SK-MEL-5 (cell line): ENCODE results near the gene LY6G5B. TPM values are rescaled to one million over a fixed set of nuclear protein-coding genes. Genes with fewer than 3 reads are reported as not detected.
"Not testable (repeated sequence)": the region's sequence is repeated elsewhere in the genome, so short reads cannot be mapped to it uniquely, and the experiment has no call there.

ENCODE experiments used
- DNase-seq: peaks from one replicate; pipeline ENCODE4 v3.0.0-alpha.2; 2016; ENCODE audit warnings: low read depth, low spot score
- in situ Hi-C: cut with HindIII; loops from 2 replicates; pipeline ENCODE4 v1.10.0; 2016; ENCODE audit warnings: low sequenced_read_pairs, high pct_unique_total_duplicates, low pct_unique_long_range_greater_than_20kb
- total RNA-seq: library from RNA; depleted of rRNA; stranded (reverse); fragments of >200 nt; shearing (Covaris generic); gene quantifications from 2 replicates; pipeline ENCODE4 v1.2.3, GENCODE V29; 2014

LY6G5B gene
- total RNA-seq, 1 experiment from 2014 or later = 0.87 TPM

DNA sequence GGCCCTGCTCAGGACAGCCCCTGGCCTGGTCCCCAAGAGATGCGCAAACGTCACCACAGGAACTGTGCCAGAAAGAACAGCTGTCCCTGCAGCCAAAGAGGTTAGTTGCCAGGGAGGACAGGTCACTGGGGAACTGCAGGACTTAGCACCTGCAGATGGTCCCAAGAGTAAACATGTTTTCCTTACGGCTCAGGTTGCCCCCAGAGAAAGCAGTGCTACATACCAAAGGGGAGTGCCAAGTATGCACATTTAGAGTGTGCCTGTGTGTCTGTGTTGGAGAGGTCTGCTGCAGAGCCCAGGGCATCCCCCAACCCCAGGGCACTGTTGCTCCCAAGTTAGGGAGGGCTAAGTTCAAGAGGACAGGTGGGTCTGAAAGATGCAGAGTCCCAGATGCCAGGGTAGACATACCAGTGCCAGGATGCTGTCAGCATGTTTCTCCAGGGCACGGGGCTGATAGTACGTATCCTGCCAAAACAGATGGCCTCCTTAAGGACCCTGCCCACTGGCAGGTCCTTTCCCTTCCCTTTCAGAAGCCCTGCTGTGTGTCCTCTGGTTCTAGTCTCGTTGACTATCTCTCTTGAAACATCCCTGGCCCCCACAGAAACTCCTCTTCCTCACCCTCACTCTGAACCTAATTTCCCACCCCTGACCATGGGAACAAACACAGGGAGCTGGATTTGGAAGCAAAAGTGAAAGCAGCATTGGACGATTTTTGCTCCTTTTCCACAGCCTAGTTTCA lies 32.1 kb downstream of the LY6G5B start:
- in situ Hi-C loops = no loop called here
- no peak for DNase-seq

DNA sequence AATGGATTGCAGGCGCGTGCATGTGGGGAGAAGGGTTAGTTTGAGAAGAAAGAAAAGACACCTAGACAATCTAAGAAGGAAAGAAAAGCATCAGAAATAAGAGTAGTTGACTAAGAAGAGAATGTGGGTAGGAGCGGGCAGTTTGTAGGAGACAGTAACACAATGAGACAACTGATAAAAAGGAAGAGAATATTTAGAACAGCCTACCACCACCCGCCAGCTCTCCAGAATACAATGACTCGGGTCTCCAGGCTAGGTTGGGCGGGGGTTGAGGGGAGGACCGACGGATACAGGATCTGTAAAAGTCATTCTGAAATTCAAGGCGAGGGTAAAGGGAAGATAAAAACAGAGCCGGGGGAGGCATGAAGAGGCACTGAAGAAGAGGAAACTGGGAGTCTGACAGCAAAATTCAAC lies 32.6 kb downstream of the LY6G5B start:
- in situ Hi-C loops = no loop called here
- peak; percentile 4 for DNase-seq

DNA sequence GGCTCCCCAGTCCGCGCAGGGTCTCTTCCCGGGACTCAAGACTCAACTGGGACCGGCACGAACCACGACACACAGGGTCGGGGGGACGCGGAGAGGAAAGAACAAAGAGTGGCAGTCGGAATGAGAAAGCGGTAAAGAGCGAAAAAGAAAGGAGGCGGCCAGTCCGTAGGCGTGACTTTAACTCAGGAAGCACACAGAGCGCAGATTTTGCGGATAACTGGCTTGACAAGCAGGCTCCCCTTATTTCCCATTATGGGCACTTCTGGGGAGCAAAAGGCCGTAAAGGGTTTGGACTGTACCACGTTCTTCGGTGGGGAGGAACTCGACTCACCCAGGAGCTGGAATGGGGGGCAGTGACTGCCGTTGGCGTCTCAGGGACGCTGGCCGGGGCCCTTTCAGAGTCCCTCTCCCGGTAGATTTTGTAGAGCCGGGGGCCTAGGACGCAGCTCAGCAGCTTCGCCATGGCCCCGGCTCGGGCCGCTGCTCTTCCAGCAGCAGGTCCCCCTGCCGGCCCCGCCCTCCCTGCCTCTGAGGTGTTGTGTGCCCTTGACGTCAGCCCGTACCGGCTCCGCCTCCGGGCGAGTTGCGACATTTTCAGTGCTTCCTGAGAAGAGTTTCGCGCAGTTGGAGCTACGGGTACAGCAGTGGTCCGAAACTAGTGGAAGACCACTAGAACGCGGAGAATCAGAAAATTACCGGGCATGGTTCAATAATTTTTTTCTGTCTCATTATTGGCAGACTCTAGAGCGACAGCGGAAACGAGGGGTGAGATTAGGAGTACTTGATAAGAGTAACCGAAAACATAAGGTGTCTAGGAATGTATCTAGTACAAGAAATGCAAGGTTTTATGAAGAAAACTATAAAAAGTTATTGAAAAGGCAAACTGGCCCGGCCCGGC lies 33.3 kb downstream of the LY6G5B start, which contains the start of gene ABHD16A:
Gene ABHD16A (minus strand): TSS at position 506 of the 898 bp plus-strand sequence. CDS start 43 bp downstream, at position 463.
- DNase-seq = peak; percentile 98
- in situ Hi-C loops = no loop called here

DNA sequence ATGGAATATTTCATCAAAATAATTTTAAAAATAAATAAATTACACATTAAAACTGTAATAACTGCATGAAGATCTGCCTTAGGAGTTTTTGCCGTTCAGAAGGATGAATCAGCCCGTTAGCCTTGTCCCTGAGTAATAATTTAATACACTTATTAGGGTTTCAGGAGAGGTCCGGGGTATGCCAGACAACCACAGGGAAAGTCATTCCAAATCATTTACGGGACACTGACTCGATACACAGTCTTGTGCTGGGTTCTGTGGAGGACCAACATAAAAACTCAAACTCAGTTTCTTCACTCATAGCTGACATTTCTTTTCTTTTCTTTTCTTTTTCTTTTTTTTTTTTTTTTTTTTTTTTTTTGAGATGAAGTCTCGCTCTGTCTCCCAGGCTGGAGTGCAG lies 36.2 kb downstream of the LY6G5B start:
- in situ Hi-C loops = no loop called here
- no peak for DNase-seq

DNA sequence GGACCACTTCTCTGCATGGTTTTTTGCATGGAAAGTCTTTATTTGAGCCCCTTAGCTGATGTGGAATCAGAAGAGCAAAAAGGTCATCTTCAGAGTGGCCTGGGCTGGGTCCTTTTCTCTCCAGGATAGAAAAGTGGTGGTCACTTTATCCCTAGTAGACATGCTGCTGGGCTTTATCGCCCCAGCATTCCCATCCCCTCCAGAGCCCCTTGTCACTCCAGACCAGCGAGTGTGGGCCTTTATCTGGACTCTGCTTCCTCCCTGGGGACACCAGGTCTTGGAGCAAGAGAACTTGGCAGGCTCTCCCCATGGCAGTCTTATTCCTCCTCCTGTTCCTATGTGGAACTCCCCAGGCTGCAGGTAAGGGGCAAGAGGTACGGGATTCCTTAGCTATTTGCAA lies 36.8 kb downstream of the LY6G5B start, which contains the start of gene LY6G6F:
Gene LY6G6F (plus strand): TSS at position 268 of the 400 bp plus-strand sequence. CDS start 41 bp downstream, at position 309.
- in situ Hi-C loops = no loop called here
- DNase-seq = no peak

DNA sequence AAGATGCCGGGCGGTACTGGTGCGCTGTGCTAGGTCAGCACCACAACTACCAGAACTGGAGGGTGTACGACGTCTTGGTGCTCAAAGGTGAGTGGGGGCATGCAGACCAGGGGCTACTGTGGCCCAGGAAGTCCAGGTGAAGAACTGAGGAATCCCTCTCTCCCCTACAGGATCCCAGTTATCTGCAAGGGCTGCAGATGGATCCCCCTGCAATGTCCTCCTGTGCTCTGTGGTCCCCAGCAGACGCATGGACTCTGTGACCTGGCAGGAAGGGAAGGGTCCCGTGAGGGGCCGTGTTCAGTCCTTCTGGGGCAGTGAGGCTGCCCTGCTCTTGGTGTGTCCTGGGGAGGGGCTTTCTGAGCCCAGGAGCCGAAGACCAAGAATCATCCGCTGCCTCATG lies 37.9 kb downstream of the LY6G5B start:
- in situ Hi-C loops = no loop called here
- no peak for DNase-seq

DNA sequence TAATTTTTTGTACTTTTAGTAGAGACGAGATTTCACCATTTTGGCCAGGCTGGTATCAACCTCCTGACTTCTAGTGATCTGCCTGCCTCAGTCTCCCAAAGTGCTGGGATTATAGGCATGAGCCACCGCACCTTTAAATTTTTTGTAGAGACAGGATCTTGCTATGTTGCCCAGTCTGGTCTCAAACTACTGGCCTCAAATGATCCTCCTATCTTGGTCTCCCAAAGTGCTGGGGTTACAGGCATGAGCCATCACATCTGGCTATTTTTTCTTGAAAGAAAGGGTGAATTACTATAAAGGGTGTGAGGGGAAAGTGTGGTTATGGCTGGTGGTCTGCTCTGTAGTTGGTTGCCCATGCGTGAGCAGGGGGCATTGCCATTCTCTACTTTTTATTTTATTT lies 38.4 kb downstream of the LY6G5B start:
- no peak for DNase-seq
- in situ Hi-C loops = no loop called here

DNA sequence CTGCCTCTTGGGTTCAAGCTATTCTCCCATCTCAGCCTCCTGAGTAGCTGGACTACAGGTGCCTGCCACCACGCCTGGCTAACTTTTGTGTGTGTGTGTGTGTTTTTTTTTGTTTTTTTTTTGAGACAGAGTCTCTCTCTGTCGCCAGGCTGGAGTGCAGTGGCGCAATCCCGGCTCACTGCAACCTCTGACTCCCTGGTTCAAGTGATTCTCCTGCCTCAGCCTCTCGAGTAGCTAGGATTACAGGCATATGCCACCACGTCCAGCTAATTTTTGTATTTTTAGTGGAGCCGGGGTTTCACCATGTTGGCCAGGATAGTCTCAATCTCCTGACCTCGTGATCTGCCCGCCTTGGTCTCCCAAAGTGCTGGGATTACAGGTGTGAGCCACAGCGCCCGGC lies 39.4 kb downstream of the LY6G5B start:
- in situ Hi-C loops, DNase-seq: not testable (repeated sequence)

DNA sequence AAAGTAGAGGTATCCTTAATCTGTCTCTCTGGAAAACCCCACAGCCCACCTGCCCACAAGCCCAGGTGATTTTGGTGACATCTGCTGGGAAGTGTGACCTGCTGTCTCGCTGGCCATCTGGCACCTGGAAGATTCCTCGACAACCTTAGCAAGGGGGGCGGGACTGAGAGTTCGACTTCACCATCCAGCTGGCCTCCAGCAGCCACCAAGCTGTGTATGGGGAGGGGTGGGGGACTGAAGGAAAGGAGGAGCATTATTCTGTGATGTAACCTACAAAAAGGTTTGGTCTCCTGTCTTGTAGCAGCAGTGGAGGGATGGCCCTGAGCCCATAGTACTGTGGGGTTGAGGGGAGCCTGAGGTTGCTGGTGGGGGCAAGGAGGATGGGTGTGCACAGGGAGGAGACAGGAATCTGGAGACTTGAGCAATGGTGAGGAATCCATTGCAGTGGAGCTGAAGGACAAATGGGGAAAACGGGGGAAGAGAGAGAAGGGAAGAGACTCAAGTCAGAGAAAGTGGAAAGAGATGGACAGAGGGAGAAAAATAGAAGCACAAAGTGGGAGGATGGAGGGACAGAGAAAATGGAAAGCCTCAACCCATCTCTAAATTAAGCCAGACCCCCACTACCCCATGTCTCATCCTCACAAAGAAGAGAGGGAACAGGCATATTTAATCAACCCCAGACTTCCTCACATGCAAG lies 40.9 kb downstream of the LY6G5B start:
- in situ Hi-C loops = no loop called here
- DNase-seq = no peak

DNA sequence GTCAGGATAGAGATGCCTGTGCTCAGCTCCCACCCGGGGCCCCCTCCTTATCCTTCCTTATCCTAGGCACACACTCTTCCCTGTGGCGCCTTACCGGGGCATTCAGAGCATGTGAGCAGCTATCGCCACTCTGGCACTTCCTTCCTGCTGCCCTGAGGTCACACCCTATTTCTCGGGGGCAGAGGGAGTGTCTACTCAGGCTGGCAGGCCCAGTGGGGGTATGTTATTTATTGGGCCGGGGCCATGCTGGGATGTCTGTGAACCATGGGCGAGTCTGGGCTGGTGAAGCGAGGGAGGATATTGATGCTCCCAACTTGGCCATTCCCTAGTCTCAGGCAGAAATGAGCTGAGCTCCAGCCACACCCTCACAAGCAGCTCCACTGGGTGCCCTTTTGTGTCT lies 41.5 kb downstream of the LY6G5B start:
- in situ Hi-C loops = no loop called here
- no peak for DNase-seq

DNA sequence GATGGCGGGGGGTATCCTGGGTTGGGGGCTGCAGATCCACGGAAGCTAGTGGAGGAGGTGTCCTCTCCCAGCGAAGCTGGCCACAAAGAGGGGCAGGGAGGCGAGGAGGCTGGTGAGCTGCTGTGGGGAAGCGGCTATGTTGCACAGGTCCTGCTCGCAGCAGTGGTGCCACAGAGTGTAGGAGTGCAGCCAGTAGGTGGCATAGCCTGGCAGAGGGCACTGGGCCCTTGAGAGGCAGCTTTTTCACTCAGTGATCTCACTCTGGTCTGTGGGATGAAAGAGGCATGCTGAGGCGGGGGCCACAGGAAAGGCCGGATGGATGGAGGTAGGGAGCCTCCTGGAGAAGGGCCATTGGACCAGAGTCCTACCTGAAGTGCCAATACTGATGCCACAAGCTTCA lies 42.5 kb downstream of the LY6G5B start:
- in situ Hi-C loops = no loop called here

DNA sequence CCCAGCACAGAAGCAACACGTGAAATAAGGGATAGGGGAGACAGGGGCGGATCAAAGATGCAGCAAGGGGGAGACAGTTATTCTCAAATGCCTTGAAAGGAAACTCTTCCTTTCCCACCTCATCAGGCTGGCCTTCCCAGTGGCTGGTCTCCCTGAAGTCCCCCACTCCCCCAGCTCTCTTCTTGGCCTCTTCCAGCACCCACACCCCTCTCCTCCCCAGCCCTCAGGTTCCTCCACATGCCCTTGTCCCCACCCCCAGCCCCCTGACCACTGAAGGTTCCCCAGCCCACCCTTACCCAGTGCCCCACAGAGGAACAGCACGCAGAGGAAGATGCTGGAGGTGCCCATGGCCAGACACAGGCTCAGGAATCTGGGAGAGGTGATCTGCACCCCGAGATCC lies 43.7 kb downstream of the LY6G5B start:
- no peak for DNase-seq
- in situ Hi-C loops = no loop called here

More for the DNA sequence above, 42.5 kb downstream of the LY6G5B start:
- DNase-seq = peak; percentile 17

DNA sequence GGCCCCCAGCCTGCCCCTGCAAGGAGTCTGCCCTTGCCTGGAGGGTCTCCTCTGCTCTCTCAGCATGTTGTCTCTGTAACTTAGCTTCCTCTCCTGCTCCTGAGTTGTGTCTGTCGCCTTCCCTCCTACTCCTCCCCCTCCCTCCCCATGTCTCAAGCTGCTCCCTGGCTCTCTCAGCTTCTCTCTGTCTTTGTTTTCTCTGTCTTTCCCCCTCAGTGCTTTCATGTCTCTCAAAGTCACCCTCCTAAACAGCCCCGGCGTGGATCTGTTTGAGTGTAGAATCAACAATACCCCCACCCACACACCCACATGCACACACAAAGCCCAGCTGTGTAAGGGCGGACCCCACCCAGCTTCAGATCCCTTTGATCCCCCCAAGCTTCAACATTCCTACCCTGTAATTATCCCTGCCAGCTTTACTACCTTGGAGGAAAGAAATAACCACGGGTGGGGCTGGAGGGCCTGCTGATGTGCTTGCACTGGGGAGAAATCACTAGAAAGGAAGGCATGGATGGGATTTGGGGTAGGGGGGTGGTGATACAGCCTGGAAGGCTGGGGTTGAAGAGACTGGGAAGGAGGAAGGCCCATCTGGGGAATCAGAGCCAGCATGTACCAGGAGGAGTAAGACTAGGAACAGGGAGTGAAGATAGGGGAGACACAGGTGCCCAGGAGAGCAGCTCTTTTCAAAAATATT lies 44.4 kb downstream of the LY6G5B start:
- in situ Hi-C loops = no loop called here
- no peak for DNase-seq

DNA sequence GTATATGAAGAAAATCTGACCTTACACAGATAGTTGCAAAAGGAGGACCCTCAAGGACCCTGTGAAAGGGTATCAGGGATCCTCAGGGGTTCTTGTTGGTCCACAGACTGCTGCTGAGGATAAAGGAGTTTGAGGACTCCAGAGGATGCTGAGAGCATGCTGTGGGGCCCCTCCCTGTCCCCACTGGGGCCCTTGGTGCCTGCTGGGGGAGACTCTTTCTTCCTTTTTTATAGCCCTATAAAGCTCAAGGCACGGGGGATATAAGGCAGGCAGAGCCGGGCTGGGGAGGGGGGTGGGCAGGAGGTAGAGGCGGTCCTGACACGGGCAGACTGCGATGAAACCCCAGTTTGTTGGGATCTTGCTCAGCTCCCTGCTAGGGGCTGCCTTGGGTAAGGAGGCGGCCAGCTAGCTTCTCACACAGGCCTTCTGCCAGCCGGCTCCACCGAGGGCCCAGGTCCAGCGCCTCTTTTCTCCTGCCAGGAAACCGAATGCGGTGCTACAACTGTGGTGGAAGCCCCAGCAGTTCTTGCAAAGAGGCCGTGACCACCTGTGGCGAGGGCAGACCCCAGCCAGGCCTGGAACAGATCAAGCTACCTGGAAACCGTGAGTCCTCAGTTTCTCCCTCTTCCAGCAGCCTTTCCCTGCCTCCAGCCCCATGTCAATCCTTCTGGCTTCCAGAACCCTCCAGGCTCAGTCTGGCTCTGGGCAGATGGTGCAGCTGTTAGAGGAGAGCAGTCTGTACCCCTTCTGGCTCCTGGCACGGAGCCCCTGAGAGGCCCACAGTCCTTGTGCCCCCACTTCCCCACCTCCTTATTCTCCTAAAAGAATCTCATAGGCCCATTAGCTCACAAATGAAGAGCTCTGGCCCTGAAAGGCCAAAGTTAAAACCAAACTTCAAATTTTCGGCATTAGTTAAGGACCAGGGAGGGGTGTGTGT lies 45.5 kb downstream of the LY6G5B start, which contains the start of gene LY6G6D:
Gene LY6G6D (plus strand): TSS at position 327 of the 937 bp plus-strand sequence. CDS start 8 bp downstream, at position 335.
- in situ Hi-C loops = no loop called here
- DNase-seq = no peak

DNA sequence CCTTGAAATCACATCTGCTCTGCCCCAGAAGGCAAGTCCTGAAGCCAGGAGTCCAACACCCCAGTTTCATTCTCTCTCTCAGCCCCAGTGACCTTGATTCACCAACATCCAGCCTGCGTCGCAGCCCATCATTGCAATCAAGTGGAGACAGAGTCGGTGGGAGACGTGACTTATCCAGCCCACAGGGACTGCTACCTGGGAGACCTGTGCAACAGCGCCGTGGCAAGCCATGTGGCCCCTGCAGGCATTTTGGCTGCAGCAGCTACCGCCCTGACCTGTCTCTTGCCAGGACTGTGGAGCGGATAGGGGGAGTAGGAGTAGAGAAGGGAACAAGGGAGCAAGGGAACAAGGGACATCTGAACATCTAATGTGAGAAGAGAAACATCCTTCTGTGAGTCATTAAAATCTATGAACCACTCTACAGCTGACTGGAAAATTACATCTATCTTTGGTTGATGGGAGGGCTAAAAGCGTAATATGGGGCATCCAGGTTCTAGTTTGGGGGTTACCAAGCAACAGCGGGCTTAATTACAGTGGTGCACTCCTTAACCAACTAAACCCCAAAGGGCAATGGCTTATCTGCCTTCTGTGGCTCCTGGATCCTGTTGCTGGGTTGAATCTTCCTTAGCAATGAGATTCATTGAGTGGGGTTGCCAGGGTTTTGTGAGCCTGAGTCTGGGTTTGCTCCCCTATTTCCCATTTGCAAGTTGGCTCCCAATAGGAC lies 47.9 kb downstream of the LY6G5B start:
- in situ Hi-C loops = no loop called here
- DNase-seq = no peak

DNA sequence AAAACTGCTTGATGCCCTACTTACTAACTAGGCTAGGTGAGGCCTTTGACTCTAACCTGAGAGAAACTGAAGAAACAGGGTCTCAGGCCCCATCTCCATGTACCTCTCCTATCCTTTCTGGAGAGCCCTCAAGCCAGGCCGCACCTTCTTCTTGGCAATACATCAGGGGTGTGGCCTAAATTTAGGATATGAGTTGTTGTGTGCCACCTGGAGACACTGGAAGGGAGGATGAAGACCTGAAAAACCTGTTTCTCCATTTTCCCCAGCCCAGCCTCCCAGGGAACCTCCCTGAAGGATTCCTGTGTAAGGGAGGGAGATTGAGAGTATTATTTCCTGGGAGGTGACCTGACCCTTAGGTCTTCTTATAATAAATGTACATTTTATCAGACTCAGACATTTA lies 48.5 kb downstream of the LY6G5B start:
- in situ Hi-C loops = no loop called here
- no peak for DNase-seq
